Posterior vena cava (tissue), 2 donors: ENCODE measurements around the gene LYRM9. TPM values are rescaled to one million over a fixed set of nuclear protein-coding genes. Genes with fewer than 3 reads are reported as not detected.
A peak's percentile ranks its signal among the peaks of the same experiment; 100 is the strongest.
"Not testable (repeated sequence)": the region's sequence is repeated elsewhere in the genome, so short reads cannot be mapped to it uniquely, and the experiment has no call there.

Experiments used
- DNase-seq: peaks from one replicate; pipeline ENCODE4 v3.0.0-alpha.2; 2020; ENCODE audit warnings: low spot score
- intact Hi-C, 2 donors: fragments of 100-400 bp; cut with DNase I; formaldehyde crosslinking; loops; one replicate each; pipeline versions ENCODE4 v1.14.1 to v1.14.2; 2022 to 2023
- total RNA-seq, 2 donors: library from RNA; stranded (reverse); fragmentation: NEBNext Ultra II Directional; extraction: Animal tissue kit (Norgen Biotek cat#: 25700); gene quantifications; one replicate each; pipeline ENCODE4 v1.2.1, GENCODE V29; 2021
- donor health status: DM: yes; HTN: yes; CAD: no.
- donor health status: DM: yes; HTN: yes; CAD: no.

LYRM9 gene
- total RNA-seq, 2 donors from 2014 or later: 6.0 to 7.8 TPM

- intact Hi-C loops, DNase-seq: not testable (repeated sequence)
Observed at GRCh38 chr17:27886348-27886906, 6.7 kb downstream of the LYRM9 start.

GRCh38 chr17:27882162-27882840 is 10.9 kb downstream of the LYRM9 start:
- DNase-seq: no peak
- intact Hi-C loops: no loop called here

GRCh38 chr17:27879987-27880608 is 13.1 kb downstream of the LYRM9 start:
- intact Hi-C loops: loop anchor here in 1 of 2 donors (10.0 kb wide), 1 partner anchor 225 kb away; no protein-coding TSS in a partner anchor
- peak; percentile 88 for DNase-seq

GRCh38 chr17:27878776-27879562 is 14.2 kb downstream of the LYRM9 start:
- no peak for DNase-seq
- intact Hi-C loops: loop anchor here in 1 of 2 donors (10.0 kb wide), 1 partner anchor 224 kb away; no protein-coding TSS in a partner anchor

GRCh38 chr17:27873746-27874145 is 19.4 kb downstream of the LYRM9 start:
- no peak for DNase-seq
- intact Hi-C loops: loop anchor here in 1 of 2 donors (10.0 kb wide), 1 partner anchor 219 kb away; no protein-coding TSS in a partner anchor

- intact Hi-C loops: loop anchor here in 1 of 2 donors (10.0 kb wide), 1 partner anchor 218 kb away; no protein-coding TSS in a partner anchor
- DNase-seq: no peak
Observed at GRCh38 chr17:27873211-27873610, 20.0 kb downstream of the LYRM9 start.

- no peak for DNase-seq
- intact Hi-C loops: loop anchor here in 1 of 2 donors (10.0 kb wide), 1 partner anchor 218 kb away; no protein-coding TSS in a partner anchor
Observed at GRCh38 chr17:27872776-27873175, 20.4 kb downstream of the LYRM9 start.

- intact Hi-C loops: loop anchor here in 1 of 2 donors (10.0 kb wide), 1 partner anchor 217 kb away; no protein-coding TSS in a partner anchor
- DNase-seq: no peak
Observed at GRCh38 chr17:27871407-27871806, 21.8 kb downstream of the LYRM9 start.

GRCh38 chr17:27870345-27870744 is 22.8 kb downstream of the LYRM9 start:
- intact Hi-C loops: loop anchor here in 1 of 2 donors (10.0 kb wide), 1 partner anchor 216 kb away; no protein-coding TSS in a partner anchor
- no peak for DNase-seq

- intact Hi-C loops: no loop called here
- no peak for DNase-seq
Observed at GRCh38 chr17:27868565-27868964, 24.6 kb downstream of the LYRM9 start.

- intact Hi-C loops: no loop called here
- DNase-seq: no peak
Observed at GRCh38 chr17:27862840-27863239, 30.3 kb downstream of the LYRM9 start.

- intact Hi-C loops: no loop called here
- DNase-seq: no peak
Observed at GRCh38 chr17:27862004-27862403, 31.2 kb downstream of the LYRM9 start.

GRCh38 chr17:27860971-27861664 is 32.0 kb downstream of the LYRM9 start:
- intact Hi-C loops: no loop called here
- no peak for DNase-seq

- no peak for DNase-seq
- intact Hi-C loops: loop anchor here in 1 of 2 donors (10.0 kb wide), 1 partner anchor 64 kb away; no protein-coding TSS in a partner anchor
Observed at GRCh38 chr17:27858621-27859305, 34.4 kb downstream of the LYRM9 start.

- DNase-seq: no peak
- intact Hi-C loops: loop anchor here in 1 of 2 donors (10.0 kb wide), 1 partner anchor 62 kb away; no protein-coding TSS in a partner anchor
Observed at GRCh38 chr17:27856676-27857432, 36.3 kb downstream of the LYRM9 start.

GRCh38 chr17:27855454-27855853 is 37.7 kb downstream of the LYRM9 start:
- DNase-seq: no peak
- intact Hi-C loops: loop anchor here in 1 of 2 donors (10.0 kb wide), 1 partner anchor 61 kb away; no protein-coding TSS in a partner anchor

GRCh38 chr17:27854163-27854562 is 39.0 kb downstream of the LYRM9 start:
- intact Hi-C loops: loop anchor here in 1 of 2 donors (10.0 kb wide), 1 partner anchor 59 kb away; no protein-coding TSS in a partner anchor
- no peak for DNase-seq
